K562 treated with DMSO at 1 percent for 24 hours (cell line): Measurements from ENCODE around the gene THOC2. TPM values are rescaled to one million over a fixed set of nuclear protein-coding genes. Genes with fewer than 3 reads are reported as not detected.

Source experiments
- total RNA-seq: library from RNA; unstranded; fragments of 300-600 nt; gene quantifications from 2 replicates; pipeline ENCODE4 v1.2.3, GENCODE V29; 2022; ENCODE audit warnings: low read depth; ENCODE audit not compliant: insufficient read depth

THOC2 gene
- total RNA-seq: 36.9 and 40.2 TPM in 2 replicates

DNA sequence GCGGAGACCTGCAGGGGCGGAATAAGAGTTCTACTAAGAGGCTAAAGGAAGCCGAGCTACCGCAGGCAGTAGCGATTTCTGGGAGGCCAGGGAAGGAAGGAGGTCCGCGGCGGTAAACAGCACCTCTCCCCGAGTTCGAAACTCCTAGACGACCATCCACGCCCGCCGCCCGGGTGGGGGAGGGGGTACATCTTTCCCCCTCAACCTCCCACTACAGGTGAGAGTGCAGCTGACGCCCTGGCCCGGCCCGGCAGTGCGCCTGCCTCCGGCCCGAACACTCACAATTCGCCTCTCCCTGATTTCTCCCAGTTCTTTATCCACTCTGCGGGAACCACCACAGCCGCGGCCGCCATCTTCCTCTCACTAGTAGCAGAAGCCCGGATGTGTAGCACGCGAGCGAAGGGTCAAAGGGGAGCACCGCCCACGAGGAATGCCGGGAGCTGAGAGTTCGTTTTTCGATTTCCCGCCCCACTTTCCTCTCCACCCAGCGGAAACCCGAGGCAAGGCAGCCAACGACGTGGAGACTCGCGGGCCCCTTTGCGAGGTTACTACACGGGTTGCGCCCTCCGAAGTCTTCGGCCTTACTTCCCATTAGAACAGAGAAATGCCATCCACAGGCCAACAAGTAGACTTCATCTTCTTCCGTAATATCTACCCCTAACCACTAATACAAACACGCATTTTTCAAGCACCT lies at the start of gene THOC2:
THOC2 (minus strand) TSS at position 383 of the 694 bp plus-strand sequence; CDS start at position 353, 30 bp downstream.

Other genes with a start within 250 kb of the THOC2 start
- 13.8 and 17.6 TPM in 2 replicates for gene XIAP, start 127.0 kb upstream of the THOC2 start, total RNA-seq
- gene STAG2, start 228.7 kb upstream of the THOC2 start, total RNA-seq: 36.5 and 43.0 TPM in 2 replicates